Adipose tissue (tissue), 3 donors: Measurements from ENCODE around the gene RABEP2. TPM values are rescaled to one million over a fixed set of nuclear protein-coding genes. Genes with fewer than 3 reads are reported as not detected.
"Not testable (repeated sequence)": the region's sequence is repeated elsewhere in the genome, so short reads cannot be mapped to it uniquely, and the experiment has no call there.

Experiments used
- H3K27ac ChIP-seq: one replicate; pipeline ENCODE4 v1.5.1; 2013; ENCODE audit warnings: low read depth, low read length
- WGBS, 3 donors: extraction: QIAGEN DNeasy Blood & Tissue Kit; methylation state at CpG; one replicate each; pipeline ENCODE4 v1.1.7; 2013; 5-methylcytosine and 5-hydroxymethylcytosine counted together
- polyA plus RNA-seq, 3 donors: library from polyadenylated mRNA; stranded (reverse); fragments of 200-250 nt; gene quantifications; one replicate each; pipeline ENCODE4 v1.2.3, GENCODE V29; 2013
- donor health status: healthy with polysubstance abuse.
- donor health status: Bipolar disorder and iron deficiency.
- donor health status: healthy.

RABEP2 gene
- polyA plus RNA-seq, 3 donors: 12.3 to 18.5 (median 15.1) TPM

DNA sequence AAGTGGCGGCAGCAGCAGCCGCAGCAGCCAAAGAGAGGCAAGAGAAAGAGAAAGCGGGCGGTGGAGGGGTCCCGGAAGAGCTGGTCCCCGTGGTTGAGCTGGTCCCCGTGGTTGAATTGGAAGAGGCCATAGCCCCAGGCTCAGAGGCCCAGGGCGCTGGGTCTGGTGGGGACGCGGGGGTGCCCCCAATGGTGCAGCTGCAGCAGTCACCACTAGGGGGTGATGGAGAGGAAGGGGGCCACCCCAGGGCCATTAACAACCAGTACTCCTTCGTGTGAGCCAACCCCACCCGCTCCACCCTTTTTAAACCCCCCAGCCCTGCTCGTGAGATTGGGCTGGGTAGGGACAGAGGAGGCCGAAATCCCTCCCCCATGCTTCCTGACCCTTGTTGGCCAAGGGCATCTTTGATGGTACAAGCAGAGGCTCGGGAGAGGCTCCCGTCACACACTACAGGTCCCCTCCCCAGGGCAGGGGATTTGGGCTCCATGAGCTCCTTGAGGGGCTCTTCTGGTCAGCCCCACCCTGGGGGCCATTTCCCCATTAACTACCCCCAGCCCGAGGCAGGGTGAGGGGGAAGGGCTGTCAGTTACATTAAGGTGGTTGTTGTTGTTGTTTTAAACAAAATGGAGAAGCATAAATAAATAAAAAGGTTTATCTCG, 51.4 kb downstream of the RABEP2 start:
- 84 to 86% (median 85%) methylated on average over 16 to 18 of the region's 18 CpGs for WGBS, 3 donors
- H3K27ac ChIP-seq: no peak overlapping the region

DNA sequence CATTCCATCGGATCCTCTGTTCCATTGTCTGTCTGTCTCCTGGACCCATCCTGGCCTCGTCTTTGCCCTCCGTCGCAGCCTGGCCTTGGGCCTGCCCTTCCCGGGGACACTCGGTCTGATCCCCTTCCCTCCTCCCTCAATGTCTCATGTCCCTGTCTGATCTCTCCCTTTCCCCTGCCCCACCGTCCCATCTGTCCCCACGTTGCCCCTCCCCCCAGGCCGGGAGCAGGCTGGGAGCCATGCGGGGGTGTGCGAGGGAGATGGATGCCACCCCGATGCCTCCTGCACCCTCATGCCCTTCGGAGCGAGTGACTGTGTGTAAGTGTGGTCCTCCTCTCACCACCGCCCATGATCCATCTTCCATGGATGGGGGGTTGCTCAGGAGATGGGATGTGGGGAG, 52.1 kb downstream of the RABEP2 start:
- WGBS, 3 donors: 84 to 90% (median 89%) methylated on average over 15 of the region's 15 CpGs
- no peak overlapping the region for H3K27ac ChIP-seq

DNA sequence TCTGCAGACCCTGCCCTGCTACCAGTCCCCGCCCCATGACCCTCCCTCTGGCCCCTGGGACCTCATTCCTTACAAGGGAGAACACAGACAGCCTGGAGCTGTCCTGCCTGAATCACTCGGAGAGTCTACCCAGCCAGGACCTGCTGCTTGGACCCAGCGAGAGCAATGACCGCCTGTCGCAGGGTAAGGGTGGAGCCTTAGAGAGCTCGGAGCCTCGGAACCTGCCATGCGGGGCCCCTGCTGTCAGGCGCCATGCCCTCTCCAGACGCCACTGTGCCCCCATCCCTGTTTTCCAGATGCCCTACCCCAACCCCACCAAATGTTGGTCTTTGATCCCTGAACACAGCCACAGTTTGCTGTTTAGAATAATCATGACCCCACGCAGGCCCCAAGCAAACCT, 55.8 kb downstream of the RABEP2 start:
- H3K27ac ChIP-seq: no peak overlapping the region
- WGBS, 3 donors: 92 to 97% (median 95%) methylated on average over 11 of the region's 11 CpGs

DNA sequence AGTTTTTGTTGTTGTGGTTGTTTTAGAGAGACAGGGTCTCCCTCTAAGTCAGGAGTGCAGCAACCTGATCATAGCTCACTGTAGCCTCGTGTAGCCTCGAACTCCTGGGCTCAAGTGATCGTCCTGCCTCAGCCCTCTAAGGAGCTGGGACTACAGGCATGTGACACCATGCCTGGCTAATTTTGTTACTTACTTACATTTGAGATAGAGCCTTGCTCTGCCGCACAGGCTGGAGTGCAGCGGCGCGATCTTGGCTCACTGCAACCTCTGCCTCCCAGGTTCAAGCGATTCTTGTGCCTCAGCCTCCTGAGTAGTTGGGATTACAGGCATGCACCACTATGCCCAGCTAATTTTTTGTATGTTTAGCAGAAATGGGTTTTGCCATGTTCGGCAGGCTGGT, 57.4 kb downstream of the RABEP2 start:
- not testable (repeated sequence) for H3K27ac ChIP-seq
- 91 to 93% (median 91%) methylated on average over 9 of the region's 9 CpGs for WGBS, 3 donors

DNA sequence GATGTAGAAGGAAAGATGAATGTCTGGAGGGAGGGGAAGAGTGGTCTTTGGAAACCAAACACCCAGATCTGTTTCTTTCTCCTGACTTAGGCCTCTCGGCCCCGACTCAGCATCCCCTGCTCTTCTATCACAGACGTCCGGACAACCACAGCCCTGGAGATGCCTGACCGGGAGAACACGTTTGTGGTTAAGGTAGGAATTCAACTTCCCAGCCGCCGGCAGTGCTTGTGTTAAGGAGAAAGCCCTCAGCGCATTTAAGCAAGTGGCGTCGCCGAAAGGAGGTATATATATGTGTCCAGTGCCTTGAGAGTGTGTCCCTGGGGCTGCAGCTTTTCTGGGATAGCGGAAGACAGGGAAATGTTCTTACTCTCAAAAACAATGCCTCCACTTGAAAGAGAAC, 57.8 kb downstream of the RABEP2 start:
- WGBS, 3 donors: 89 to 91% (median 91%) methylated on average over 13 of the region's 13 CpGs

DNA sequence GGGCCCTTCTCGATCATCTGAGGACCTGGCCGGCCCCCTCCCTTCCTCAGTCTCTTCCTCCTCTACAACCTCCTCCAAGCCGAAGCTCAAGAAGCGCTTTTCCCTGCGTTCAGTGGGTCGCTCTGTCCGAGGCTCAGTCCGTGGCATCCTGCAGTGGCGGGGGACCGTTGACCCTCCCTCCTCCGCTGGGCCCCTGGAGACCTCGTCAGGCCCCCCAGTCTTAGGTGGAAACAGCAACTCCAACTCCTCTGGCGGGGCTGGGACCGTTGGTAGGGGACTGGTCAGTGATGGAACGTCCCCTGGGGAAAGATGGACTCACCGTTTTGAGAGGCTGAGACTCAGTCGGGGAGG, 58.6 kb downstream of the RABEP2 start:
- no peak overlapping the region for H3K27ac ChIP-seq
- 78 to 82% (median 80%) methylated on average over 17 of the region's 17 CpGs for WGBS, 3 donors

More for the DNA sequence above, 57.8 kb downstream of the RABEP2 start:
- no peak overlapping the region for H3K27ac ChIP-seq

DNA sequence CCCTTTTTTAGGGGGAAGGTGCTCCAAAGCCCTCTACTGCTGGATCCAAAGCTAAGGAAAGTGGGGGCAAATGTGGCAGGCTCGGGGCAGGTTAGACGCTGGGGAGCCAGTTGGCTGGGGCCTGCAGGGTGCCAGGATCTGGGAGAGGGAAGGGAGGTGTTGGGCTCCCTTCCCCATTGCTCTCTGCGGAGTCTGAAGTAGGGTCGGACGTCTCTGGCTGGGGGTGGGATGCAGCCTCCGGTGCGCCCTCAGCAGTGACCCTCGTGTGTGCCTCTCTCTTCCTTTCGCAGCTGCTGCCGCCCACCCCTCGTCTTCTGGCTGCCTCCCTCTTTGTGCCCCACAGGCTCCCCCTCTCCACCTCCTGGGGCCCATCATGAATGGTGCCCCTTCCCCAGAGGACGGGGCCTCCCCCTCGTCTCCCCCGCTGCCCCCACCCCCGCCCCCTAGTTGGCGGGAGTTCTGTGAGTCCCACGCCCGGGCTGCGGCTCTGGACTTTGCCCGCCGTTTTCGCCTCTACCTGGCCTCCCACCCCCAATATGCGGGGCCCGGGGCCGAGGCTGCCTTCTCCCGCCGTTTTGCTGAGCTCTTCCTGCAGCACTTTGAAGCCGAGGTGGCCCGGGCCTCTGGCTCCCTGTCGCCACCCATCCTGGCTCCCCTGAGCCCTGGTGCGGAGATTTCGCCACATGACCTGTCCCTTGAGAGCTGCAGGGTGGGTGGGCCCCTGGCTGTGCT, 59.1 kb downstream of the RABEP2 start:
- no peak overlapping the region for H3K27ac ChIP-seq
- 66 to 78% (median 76%) methylated on average over 29 to 32 of the region's 32 CpGs for WGBS, 3 donors

DNA sequence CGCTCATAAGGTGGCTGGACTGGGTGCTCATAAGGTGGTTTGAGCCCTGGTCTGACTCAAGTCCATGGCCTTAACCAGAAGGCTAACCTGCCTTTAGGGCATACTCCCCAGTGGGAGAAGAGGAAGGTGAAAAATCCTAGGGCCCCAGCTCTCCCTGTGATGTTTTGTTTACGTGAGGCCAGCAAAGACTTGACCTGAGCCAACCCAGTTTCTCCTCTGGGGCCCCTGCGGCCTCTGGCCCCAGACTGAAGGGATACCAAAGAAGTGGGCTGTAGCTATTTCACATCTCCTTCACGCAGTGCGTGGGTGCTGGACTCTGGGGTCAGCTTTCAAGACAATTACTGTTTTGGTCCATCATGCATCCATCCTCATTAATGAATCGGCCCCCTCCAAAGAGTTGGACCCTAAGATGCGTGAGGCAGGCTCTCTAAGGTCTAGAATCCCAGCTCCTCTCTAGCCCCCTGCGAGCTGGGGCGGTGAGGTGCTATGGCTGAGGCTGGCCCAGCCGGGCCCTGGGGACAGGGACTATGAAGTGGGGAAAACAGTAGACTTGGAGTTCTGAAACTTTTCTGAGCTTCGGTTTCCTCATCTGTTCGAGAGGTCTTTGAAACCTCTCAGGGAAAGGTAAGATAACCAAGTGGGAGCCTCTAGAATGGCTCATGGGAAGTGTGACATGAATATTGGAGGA, 59.9 kb downstream of the RABEP2 start:
- H3K27ac ChIP-seq: no peak overlapping the region
- 84 to 91% (median 89%) methylated on average over 12 of the region's 12 CpGs for WGBS, 3 donors

DNA sequence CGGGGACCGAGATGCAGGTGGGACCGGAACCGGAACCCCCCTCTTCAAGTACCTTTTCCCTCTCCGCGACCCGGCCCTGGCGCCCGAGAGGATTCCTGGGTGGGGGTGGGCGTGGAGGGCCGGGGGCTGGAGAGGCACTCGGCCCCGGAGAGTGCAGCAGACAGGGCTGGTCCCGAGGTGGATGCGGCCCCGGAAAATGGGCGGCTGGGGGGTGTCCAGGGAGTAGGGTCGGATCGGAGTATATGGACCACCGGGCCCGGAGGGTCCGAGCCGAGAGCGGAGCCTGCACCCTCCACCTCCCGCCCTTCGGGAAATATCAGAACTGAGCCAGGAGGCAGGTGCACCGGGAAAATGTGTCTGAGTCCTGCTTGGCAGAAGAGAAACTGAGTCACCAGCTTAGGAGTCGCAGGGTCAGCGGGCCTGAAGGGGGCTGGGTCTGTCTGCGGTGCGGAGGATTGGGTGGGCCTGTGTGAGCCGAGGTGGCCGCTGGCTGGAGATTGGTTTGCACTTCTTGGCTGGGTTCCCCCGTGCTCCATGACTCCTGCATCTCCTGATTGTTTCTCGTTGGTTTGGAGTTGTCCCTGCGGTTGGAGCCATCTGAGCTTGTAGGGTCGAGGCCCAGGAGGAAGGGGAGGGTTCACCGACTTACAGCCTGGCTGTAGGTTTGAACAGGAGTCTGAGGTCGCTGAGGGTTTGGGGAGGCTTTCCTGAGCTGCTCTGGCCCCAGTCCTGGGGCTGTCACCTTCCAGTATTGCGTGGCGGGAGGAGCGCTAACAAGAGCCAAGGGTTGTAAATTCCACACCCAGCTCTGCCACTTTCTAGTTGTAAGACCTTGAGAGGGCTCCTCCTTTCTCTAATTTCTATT, 60.9 kb downstream of the RABEP2 start:
- 1 to 3% (median 3%) methylated on average over 28 to 42 of the region's 42 CpGs for WGBS, 3 donors

DNA sequence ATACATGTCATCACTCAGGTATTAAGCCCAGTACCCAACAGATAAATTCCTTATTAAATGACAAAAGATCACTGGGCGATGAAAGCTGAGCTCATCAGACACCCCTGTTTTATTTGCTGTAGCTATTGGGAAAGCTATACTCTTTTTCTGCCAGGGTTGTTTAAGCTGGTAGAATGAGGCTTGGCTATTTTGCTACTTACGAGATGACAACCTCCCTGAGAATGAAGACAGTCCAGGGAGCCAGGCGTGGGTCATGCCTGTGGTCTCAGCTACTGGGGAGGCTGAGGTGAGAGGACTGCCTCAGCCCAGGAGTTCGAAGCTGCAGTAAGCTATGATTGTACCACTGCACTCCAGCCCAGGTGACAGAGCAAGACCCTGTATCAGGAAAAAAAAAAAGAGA, 65.7 kb downstream of the RABEP2 start:
- WGBS, 3 donors: 79 to 94% (median 91%) methylated on average over 4 of the region's 4 CpGs
- no peak overlapping the region for H3K27ac ChIP-seq

More for the DNA sequence above, 60.9 kb downstream of the RABEP2 start:
- no peak overlapping the region for H3K27ac ChIP-seq

DNA sequence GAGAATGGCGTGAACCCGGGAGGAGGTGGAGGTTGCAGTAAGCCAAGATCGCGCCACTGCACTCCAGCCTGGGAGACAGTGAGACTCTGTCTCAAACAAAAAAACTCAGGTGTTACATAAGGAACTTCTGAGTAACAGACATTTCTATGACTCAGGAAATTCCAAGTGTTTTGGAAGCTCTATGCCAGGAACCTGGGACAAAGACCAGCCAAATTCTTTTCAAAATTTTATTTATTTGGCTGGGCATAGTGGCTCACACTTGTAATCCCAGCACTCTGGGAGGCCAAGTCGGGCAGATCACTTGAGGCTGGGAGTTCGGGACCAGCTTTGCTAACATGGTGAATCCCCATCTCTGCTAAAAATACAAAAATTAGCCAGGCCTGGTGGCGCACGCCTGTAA, 66.6 kb downstream of the RABEP2 start:
- no peak overlapping the region for H3K27ac ChIP-seq
- 88 to 96% (median 91%) methylated on average over 8 of the region's 8 CpGs for WGBS, 3 donors

Other genes starting within 250 kb of the RABEP2 start
- 100 to 1,000 TPM; 274 to 375 (median 371) TPM for gene EIF3C, start 213.8 kb downstream of the RABEP2 start, polyA plus RNA-seq
- gene NPIPB9, start 173.5 kb downstream of the RABEP2 start, polyA plus RNA-seq: under 1 TPM in 2 of 3 donors, not detected in 1; 0.19 to 0.33 TPM
- 10 to 100 TPM; 37.1 to 61.4 (median 53.0) TPM for gene ATXN2L, start 102.2 kb downstream of the RABEP2 start, polyA plus RNA-seq
- 100 to 1,000 TPM; 104 to 196 (median 119) TPM for gene TUFM, start 78.9 kb downstream of the RABEP2 start, polyA plus RNA-seq
- gene SH2B1, start 61.4 kb downstream of the RABEP2 start, polyA plus RNA-seq: 10 to 100 TPM; 25.3 to 49.3 (median 28.3) TPM
- gene ATP2A1, start 46.8 kb downstream of the RABEP2 start, polyA plus RNA-seq: under 1 TPM; 0.34 to 0.46 (median 0.39) TPM
- gene CD19, start 6.7 kb upstream of the RABEP2 start, polyA plus RNA-seq: under 1 TPM in 2 of 3 donors, not detected in 1; 0.52 to 0.79 TPM
- 10 to 100 TPM; 10.8 to 19.2 (median 17.4) TPM for gene NFATC2IP, start 25.7 kb upstream of the RABEP2 start, polyA plus RNA-seq
- gene SPNS1, start 49.5 kb upstream of the RABEP2 start, polyA plus RNA-seq: 10 to 100 TPM; 19.1 to 32.5 (median 22.3) TPM
- 1 to 10 TPM; 4.2 to 9.4 (median 5.6) TPM for gene LAT, start 59.8 kb upstream of the RABEP2 start, polyA plus RNA-seq